ENCODE results near the gene CAMKK1.
"Not testable (repeated sequence)": the region's sequence is repeated elsewhere in the genome, so short reads cannot be mapped to it uniquely, and the experiment has no call there.

CAMKK1 gene

DNA sequence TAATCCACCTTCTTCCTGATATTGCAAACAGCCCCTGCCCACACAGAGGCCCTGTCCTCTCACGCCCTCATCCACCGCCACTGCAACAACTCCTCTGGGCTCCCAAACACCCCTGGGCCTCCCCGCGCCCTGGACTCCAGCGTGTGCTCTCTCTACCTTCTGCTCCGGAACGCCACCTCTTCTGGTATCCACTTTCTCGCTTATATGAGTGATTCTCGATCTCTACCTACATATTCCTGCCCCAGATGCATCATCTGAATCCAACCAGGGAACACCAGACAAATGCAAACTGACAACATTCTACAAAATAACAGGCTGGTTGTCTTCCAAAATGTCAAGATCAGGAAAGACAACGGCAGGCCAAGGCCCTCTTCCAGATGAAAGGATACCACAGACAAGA, 19.0 kb downstream of the CAMKK1 start:
- no peak for DNase-seq

- no peak for DNase-seq
These were observed 22.0 kb downstream of the CAMKK1 start for GRCh38 chr17:3870871-3871306.

DNA sequence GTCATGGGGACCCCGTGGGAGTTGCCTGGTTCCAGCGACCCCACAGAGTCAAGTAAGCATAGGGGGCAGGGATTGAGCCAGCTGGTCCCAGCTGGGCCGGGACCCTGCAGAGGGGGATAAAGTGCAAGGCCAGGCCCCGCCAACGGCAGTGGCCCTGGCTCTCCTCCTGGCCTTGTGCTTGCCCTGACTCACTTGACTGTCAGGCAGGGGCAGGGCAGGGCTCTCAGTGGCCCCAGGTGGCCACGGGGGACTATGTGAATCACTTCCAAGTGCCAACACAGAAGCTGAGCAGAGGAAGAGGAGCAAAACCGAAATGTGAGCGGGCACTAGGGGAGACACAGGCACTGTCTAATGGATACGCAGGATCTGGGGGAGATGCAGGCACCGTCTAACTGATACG, 25.2 kb downstream of the CAMKK1 start:
- DNase-seq = no peak

DNA sequence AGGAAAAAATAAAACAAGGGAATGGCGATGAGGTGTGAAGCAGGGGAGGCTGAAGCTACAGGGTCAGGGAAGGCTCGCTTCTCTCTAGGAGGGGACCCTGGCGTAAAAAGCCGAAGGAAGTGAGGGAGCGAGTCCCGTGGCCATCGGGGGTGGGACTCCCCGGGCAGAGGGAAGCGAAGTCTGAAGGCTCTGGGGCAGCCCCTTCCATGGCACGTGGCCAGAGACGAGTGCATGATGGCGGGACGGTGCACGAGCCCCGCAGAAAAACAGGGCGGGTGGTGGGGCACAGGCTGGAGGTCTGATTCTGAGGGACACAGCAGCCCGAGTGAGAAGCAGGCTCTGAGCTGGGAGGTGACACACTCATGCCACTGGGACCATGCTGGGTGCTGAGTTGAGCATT, 25.7 kb downstream of the CAMKK1 start:
- no peak for DNase-seq

DNA sequence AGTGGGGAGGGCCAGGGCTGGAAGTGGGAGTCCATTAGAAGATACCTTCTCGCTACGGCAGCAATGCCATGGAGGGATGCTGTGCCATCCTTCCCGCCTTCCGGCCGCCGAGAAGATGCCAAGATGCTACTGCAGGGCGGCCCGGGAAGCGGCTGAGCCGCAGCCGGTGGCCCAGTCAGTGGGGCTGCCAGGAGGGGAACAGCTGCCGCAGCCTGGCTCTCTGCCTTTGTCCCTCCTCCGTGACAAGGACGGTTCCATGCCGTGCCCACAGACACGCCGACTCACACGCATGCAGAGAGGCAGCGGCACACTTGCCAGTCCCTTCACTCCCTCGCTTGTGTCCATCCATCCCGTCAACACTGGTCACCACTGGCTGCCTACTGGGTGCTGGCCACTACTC, 26.6 kb downstream of the CAMKK1 start:
- peak; percentile 72 for DNase-seq

- DNase-seq = no peak
These were observed 27.7 kb downstream of the CAMKK1 start for GRCh38 chr17:3865176-3865575.

GRCh38 chr17:3864534-3864933, 28.3 kb downstream of the CAMKK1 start:
- DNase-seq = no peak

DNA sequence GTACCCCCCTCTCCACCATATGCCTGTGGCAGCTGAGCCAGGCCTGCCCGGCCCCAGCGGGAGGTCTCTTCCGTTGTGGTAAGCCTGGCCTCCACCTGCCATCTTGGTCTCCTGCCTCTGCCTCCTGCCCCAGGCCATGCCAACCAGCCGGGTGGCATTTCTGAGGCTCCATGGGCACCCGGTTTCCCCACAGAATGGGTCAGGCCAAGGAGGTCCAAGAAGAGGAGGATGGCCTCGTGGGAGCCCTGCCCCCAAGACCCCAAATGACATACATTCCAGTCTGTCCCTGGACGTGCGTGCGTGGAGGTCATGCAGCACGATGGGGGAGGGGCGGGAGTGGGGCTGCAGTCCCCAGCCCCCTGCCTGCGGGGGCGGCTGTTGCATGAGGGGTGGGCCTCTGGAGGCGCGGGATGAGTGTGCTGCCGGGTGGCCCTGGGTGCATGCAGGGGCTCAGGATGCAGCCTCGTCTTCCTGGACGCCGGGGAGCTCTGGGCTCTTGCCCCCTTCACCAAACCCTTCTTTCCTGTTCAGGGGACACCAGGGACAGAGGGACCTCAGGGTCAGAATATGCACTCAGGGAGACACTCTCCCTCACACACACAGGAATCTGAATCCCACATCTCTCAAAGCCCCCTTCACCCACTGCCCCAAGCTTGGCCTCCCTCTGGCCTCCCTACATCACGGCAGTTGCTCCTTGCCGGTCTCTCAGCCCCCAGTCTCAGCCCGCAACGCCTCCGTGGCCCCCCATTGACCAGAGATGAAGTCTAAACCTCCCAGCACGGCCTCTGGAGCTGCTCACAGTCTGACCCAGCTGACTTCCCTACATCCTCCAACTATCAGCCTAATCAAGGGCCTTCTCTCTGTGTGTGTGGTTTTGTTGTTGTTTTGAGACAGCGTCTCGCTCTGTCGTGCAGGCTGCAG, 30.8 kb downstream of the CAMKK1 start:
- peak; percentile 41 for DNase-seq

GRCh38 chr17:3860939-3861700, 31.7 kb downstream of the CAMKK1 start:
- peak; percentile 32 for DNase-seq

DNA sequence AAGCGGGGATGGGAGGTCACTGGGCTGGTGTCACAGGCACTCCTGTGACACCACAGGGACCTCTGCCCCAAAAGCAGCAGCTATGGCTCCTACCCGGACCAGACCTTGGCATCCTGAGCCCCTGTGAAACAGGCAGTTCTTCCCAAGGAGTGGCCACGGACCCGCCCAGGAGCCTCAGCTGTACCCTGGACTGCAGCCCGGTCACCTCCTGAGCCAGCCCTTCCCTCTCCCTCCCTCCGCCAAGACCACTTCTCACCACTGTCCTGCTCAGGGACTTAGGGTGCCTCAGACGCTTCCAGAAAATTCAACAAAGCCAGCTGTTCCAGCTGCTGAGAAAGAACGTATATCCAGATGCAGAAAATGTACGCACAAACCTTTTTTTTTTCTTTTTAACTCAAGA, 32.9 kb downstream of the CAMKK1 start:
- DNase-seq = peak; percentile 80

DNA sequence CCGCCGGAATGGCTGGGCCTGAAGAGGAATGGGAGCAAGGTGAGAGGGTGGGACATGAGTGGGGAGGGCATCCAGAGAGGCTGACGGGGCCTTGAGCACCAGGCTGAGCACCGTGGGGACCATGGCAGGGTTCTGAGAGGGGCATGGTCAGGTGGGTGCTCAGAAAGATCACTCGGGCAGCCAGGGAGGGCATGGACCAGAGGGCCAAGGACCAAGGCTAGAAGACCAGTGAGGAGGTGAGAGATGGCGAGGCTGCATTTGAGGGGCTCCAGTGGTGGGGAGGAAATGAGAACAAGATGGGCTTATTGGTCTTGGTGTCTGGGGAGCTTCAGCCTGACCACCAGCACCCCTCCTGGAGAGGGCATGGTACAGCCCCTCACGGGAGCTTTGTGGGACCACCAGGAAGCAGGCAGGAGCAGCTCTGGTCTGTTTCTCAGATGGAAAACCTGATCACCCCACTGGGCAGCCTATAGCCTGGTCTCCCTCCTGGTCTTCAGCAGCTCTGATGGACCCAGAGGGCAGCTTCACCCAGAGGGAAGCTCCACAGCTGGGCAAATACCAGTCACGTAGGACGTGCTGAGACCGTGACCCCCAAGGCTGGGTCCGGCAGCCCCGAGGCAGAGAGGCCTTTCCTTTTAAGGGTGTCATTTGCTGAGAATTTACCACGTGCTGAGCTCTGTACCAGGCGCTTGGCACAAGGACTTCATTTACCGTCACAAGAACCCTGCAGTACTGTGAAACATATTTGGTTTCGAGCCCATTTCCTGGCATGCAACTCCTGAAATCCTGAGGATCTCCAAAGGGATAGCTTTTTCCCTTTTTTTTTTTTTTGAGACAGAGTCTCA, 35.4 kb downstream of the CAMKK1 start:
- peak; percentile 40 for DNase-seq

DNA sequence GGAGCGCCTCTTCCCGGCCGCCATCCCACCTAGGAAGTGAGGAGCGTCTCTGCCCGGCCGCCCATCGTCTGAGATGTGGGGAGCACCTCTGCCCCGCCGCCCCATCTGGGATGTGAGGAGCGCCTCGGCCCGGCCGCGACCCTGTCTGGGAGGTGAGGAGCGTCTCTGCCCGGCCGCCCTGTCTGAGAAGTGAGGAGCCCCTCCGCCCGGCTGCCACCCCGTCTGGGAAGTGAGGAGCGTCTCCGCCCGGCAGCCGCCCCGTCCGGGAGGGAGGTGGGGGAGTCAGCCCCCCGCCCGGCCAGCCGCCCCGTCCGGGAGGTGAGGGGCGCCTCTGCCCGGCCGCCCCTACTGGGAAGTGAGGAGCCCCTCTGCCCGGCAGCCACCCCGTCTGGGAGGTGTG, 38.6 kb downstream of the CAMKK1 start:
- not testable (repeated sequence) for DNase-seq

- peak; percentile 41 for DNase-seq
These were observed 40.3 kb downstream of the CAMKK1 start for GRCh38 chr17:3852561-3852960.

DNA sequence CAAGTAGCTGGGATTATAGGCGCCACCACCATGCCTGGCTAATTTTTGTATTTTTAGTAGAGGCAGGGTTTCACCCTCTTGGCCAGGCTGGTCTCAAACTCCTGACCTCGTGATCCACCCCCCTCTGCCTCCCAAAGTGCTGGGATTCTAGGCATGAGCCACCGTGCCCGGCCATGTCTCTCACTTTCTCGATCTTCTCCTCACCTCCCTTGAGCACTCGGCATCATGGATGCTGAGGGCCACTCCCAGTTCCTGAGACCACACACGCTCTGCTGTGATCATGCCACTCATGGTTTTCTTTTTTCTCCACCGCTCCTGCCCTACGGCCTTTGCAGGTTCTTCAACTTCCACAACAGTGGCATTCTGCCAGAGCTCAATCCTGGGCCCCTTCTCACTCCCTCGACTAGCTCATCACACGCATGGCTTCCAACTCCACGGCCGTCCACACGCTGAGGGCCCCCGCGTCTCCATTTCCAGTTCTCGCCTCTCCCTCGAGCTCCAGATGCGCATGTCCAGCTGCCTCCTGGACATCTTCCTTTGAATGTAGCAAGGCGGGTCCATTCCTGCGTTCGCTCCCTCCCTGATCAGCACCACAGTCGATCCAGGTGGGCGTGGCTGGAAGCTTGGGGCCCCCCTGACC, 41.3 kb downstream of the CAMKK1 start:
- DNase-seq = peak; percentile 50

DNA sequence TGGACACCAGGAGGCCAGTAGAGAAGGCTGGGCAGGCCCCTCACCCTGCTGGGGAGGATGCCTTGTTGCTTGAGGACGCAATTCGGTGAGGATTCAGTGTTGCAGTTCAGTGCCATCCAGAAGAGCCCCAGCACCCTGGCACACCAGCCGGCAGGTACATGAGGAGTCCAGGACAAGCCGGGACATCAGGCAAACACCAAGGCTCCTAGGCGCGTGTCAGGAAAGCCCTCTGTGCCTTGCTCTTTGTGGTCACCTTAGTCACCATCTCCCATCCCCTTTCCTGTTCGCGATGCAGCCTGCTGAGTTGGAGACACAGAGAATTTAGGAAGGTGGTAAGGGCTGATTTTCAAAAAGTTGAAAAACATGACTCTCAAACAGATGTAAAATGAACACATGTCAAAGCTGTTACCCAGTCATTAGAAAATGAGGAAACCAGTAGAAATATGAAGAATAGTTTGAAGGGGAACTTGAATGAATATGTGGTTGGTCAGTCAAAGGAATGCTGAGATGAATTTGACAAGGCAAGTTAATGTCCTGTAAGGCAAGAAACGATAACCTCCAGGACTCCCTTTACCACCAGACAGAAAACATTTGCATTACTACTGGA, 44.5 kb downstream of the CAMKK1 start:
- DNase-seq = no peak

- no peak for DNase-seq
These were observed 45.6 kb downstream of the CAMKK1 start for GRCh38 chr17:3847165-3847670.

DNA sequence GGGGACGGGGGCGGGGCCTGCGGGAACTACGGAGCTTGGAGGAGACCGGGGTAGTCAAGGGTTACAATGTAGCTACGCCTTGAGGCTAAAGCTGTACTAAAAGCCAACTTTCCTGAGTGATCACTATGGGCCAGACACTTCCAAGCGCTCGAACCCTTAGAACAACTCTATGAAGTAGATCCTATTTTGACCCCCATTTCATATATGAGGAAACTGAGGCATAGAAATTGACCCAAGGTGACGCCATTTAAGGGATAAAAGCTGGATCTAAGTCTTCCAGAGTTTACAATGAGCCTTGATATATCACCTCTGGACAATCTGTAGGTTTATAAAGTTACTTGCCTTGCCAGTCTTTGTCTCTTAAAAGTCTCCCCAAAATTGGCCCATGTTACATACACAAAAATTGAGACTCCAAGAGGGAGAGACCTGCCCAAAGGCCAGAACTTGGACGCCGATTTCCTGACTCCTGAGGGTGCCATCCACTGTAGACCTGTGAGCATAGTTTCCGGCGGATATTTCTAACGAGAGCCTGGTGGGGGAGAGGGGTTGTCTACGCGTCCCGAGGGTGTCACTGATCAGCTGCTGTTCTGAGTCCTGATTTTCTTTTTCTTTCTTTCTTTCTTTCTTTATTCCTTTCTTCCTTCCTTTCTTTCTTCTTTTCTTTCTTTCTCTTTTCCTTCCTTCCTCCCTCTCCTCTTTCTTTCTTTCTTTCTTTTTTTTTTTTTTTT, 46.3 kb downstream of the CAMKK1 start:
- no peak for DNase-seq

DNA sequence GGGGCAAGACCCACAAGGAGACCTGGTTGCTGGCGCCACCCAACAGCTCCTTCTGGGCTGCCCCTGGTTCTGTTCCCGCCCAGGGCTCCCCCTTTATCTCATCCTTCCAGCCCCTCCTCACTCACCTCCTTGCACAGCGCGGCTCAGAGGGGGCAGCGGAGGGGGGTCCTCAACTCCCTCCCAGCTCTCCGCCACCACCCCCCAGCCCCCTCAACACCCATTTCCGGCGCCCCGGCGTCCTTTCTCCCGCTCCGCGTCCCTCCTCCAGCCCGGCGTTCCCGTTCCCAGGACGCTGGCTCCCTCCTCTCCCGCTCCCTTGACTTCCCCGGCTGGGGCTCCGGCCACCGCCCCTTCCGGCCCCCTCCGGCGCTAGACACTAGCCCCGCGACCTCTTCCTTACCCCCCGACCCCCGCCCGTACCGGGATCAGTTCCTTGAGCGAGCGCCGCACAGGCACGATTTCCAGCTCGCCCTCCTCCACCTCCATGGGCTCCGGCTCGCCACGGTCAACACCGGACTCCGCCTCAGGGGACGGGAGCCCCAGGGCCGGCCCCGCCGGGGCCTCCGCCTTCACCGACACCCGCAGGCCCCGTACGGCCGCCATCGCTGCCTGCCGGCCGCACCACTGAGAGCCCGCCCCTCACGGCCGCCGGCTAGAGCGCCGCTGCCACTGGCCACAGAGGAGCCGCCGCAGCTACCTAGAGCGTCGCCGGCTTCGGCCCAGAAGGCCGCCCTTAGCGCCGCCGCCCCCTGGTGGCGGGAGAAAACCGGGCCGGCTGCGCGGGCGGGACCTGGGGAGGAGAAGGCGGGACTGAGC, 47.0 kb downstream of the CAMKK1 start, which contains the start of gene NCBP3:
NCBP3 (minus strand) TSS at position 626 of the 816 bp plus-strand sequence; CDS start at position 603, 23 bp downstream.
- peak; percentile 95 for DNase-seq

DNA sequence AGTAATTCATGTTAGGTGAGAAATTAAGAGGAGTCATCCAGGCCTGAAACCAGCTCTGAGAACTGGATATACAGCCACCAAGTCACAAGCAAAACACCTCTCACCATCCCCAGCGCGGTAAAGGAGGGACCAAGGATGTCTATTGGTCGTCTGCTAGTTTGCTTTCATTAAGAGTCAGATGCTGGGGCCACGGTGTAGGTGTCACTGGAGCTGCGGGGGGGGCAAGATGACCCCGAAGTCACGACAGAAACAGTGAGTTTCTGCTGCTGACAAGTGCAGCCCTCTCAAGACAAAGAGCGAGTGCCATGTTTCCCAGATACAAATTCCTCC, 47.6 kb downstream of the CAMKK1 start:
- DNase-seq = no peak

- not testable (repeated sequence) for DNase-seq
These were observed 48.3 kb downstream of the CAMKK1 start for GRCh38 chr17:3844556-3844955.
